KMS-11 (cell line): ENCODE data around the gene ABCC11.

Experiments
- H2AFZ ChIP-seq: fragments of 200-600 bp; sonication (generic); 2 replicates; pipeline ENCODE4 v1.6.1; 2016; ENCODE audit warnings: antibody characterized with exemption, mixed run types, low read depth
- H3K27ac ChIP-seq: fragments of 200-600 bp; sonication (generic); 2 replicates; pipeline ENCODE4 v1.6.1; 2016; ENCODE audit warnings: mild to moderate bottlenecking, mixed run types
- H3K27me3 ChIP-seq: fragments of 200-600 bp; sonication (generic); 2 replicates; pipeline ENCODE4 v1.6.1; 2017; ENCODE audit warnings: mild to moderate bottlenecking, low read depth, mixed run types, moderate library complexity; ENCODE audit not compliant: insufficient read depth
- H3K36me3 ChIP-seq: fragments of 200-600 bp; sonication (generic); 2 replicates; pipeline ENCODE4 v1.6.1; 2017; ENCODE audit warnings: mild to moderate bottlenecking, mixed run types; ENCODE audit not compliant: insufficient read depth
- H3K4me1 ChIP-seq: fragments of 200-600 bp; sonication (generic); 2 replicates; pipeline ENCODE4 v1.6.1; 2016; ENCODE audit warnings: mild to moderate bottlenecking, low read depth, mixed run types; ENCODE audit not compliant: poor library complexity, severe bottlenecking
- H3K4me2 ChIP-seq: fragments of 200-600 bp; sonication (generic); 2 replicates; pipeline ENCODE4 v1.7.0; 2016; ENCODE audit warnings: mild to moderate bottlenecking, mixed run types
- H3K4me3 ChIP-seq: fragments of 200-600 bp; sonication (generic); IDR thresholded peaks from 2 replicates; pipeline ENCODE4 v1.6.1; 2017; ENCODE audit warnings: low read depth, low read length, mixed read lengths; ENCODE audit not compliant: insufficient read depth
- H3K79me2 ChIP-seq: fragments of 200-600 bp; sonication (generic); 2 replicates; pipeline ENCODE4 v1.6.1; 2016; ENCODE audit warnings: low read depth, mixed run types; ENCODE audit not compliant: insufficient read depth
- H3K9ac ChIP-seq: fragments of 200-600 bp; sonication (generic); 2 replicates; pipeline ENCODE4 v1.6.1; 2016; ENCODE audit warnings: mild to moderate bottlenecking, mixed run types
- H4K20me1 ChIP-seq: fragments of 200-600 bp; sonication (generic); 2 replicates; pipeline ENCODE4 v1.6.1; 2016; ENCODE audit warnings: mild to moderate bottlenecking, mixed run types; ENCODE audit not compliant: insufficient read depth
- TF ChIP-seq, protein P1 (sequence below): fragments of 200-600 bp; sonication (generic); conservative IDR thresholded peaks from 2 replicates; pipeline ENCODE4 v1.6.1; 2017; ENCODE audit warnings: low read depth, mild to moderate bottlenecking, antibody characterized with exemption, low read length, moderate library complexity, mixed read lengths

ABCC11 gene

DNA sequence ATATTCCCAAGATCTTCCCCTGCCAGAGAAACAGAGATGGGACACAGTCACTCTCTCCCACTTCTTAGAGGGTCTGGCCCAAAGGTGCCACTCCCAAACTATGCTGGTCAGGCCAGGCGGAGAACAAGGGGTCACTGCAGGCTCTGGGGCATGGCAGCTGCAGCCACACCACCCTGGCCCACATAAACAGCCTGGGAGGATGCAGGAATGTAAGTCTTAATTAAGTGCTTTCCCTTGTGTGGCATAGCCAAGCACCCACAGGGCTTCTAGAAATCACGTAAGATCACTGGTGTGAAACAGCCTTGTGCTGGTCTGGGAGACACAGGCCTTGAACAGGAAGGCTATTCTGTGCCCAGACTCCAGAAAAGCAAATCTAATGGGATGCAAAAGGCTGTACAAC, 123.1 kb downstream of the ABCC11 start:
- TF ChIP-seq, protein P1, sequence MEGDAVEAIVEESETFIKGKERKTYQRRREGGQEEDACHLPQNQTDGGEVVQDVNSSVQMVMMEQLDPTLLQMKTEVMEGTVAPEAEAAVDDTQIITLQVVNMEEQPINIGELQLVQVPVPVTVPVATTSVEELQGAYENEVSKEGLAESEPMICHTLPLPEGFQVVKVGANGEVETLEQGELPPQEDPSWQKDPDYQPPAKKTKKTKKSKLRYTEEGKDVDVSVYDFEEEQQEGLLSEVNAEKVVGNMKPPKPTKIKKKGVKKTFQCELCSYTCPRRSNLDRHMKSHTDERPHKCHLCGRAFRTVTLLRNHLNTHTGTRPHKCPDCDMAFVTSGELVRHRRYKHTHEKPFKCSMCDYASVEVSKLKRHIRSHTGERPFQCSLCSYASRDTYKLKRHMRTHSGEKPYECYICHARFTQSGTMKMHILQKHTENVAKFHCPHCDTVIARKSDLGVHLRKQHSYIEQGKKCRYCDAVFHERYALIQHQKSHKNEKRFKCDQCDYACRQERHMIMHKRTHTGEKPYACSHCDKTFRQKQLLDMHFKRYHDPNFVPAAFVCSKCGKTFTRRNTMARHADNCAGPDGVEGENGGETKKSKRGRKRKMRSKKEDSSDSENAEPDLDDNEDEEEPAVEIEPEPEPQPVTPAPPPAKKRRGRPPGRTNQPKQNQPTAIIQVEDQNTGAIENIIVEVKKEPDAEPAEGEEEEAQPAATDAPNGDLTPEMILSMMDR = no peak
- no peak overlapping the region for H3K9ac ChIP-seq
- no peaks in the 10 kb centered on the region for H4K20me1 ChIP-seq
- H3K27me3 ChIP-seq = no peaks in the 10 kb centered on the region
- H2AFZ ChIP-seq = no peak overlapping the region
- H3K79me2 ChIP-seq = no peaks in the 10 kb centered on the region
- H3K4me1 ChIP-seq = no peaks in the 10 kb centered on the region
- no peaks in the 10 kb centered on the region for H3K36me3 ChIP-seq
- H3K4me3 ChIP-seq = no peak overlapping the region
- no peak overlapping the region for H3K27ac ChIP-seq
- H3K4me2 ChIP-seq = no peak overlapping the region

DNA sequence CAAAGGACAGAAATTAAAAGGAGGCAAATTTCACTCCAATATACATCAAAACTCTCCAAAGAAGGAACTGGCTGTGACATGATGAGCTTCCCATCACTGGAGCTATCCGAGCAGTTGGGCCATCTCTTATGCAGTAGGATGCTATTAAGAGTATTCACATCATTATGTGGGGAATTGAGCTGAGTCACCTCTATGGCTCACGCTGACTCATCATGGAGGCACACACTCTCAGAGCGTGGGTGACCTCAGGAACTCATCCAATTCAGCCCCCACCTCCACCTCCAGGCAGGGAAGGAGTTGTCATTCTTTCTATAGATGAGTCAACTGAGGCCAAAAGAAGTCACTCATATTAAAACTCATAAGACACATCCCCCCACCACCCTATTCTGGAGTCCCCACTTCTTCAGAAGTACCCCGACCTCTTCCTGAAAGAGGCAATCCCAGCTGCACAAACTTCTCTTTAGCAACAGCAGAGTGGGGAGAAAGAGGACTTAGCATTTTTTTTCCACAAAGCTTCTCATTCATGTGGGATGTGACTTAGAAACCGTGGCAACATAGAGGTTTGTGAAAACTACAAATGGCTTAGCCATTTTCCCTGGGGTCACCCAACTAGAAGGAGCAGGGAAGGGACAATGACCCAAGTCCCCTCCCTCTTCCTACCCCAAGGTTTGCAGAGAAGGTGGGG, 124.1 kb downstream of the ABCC11 start:
- Histone ChIP-seq H4K20me1 (no peaks in the 10 kb centered on the region), H3K27me3 (no peaks in the 10 kb centered on the region), H3K9ac (no peak overlapping the region), H3K36me3 (no peaks in the 10 kb centered on the region), H3K79me2 (no peaks in the 10 kb centered on the region), H3K4me3 (no peak overlapping the region), H3K4me1 (no peaks in the 10 kb centered on the region), H3K27ac (no peak overlapping the region), H3K4me2 (no peak overlapping the region), H2AFZ (no peak overlapping the region)
- TF ChIP-seq, protein P1 = no peak

DNA sequence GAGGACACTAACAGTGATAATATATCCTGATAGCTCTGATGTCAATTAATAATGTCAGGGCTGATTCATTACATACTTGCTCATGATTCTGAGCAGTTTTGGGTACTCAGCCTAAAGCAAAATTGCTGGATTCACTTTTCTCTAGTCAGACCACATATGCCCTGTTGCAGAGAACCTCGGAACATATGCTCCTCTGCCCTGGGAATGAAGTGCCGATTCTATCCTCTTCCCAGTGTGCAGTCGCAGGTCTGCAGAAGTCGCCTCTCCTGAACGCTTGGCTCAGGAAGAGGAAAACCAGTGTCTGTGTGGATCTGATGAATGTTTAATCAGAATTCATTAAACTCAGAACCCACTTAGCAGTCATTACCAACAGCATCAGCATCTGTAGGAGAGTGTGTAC, 126.1 kb downstream of the ABCC11 start:
- no peaks in the 10 kb centered on the region for H4K20me1 ChIP-seq
- no peaks in the 10 kb centered on the region for H3K36me3 ChIP-seq
- no peak overlapping the region for H2AFZ ChIP-seq
- H3K27me3 ChIP-seq = no peaks in the 10 kb centered on the region
- H3K27ac ChIP-seq = no peak overlapping the region
- H3K4me1 ChIP-seq = no peaks in the 10 kb centered on the region
- no peaks in the 10 kb centered on the region for H3K79me2 ChIP-seq
- no peak overlapping the region for H3K4me3 ChIP-seq
- H3K4me2 ChIP-seq = no peak overlapping the region
- no peak overlapping the region for H3K9ac ChIP-seq
- TF ChIP-seq, protein P1 = no peak

DNA sequence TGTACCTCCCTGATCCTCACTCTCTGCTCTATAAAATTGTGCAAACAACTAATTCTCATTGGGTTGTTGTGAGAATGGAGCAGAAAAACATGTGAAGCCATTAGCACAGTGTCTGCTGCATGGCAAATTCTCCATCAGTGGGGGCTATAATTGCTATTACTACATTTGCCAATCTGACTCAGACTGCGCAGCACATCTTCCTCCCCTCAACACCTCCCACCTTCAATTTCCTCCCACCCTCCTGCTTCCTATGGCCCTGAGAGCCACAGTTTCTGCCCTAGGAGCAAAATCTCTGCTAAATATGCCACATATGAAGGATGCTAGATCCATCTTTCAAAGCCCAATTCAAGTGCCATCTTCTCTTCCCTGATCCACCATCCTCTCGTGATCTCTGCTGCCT, 128.5 kb downstream of the ABCC11 start:
- Histone ChIP-seq H3K4me2 (no peak overlapping the region), H3K27me3 (no peaks in the 10 kb centered on the region)

More for the DNA sequence above, 128.5 kb downstream of the ABCC11 start:
- Histone ChIP-seq H3K27ac (no peak overlapping the region), H3K4me3 (no peak overlapping the region), H3K9ac (no peak overlapping the region), H3K79me2 (no peaks in the 10 kb centered on the region), H3K36me3 (no peaks in the 10 kb centered on the region), H3K4me1 (no peaks in the 10 kb centered on the region), H2AFZ (no peak overlapping the region), H4K20me1 (no peaks in the 10 kb centered on the region)
- TF ChIP-seq, protein P1 = no peak
